Hepatocyte (in vitro differentiated cells): ENCODE results near the gene ZNF132. TPM values are rescaled to one million over a fixed set of nuclear protein-coding genes. Genes with fewer than 3 reads are reported as not detected.
A peak's percentile ranks its signal among the peaks of the same experiment; 100 is the strongest.

ENCODE experiments used
- DNase-seq: peaks from one replicate; pipeline ENCODE4 v3.0.0-alpha.2; 2016; ENCODE audit warnings: low spot score
- H2AFZ ChIP-seq: fragments of 200-600 bp; sonication (generic); 2 replicates; pipeline ENCODE4 v1.6.0; 2016; ENCODE audit warnings: antibody characterized with exemption, mild to moderate bottlenecking
- H3K27ac ChIP-seq: fragments of 200-600 bp; sonication (generic); 2 replicates; pipeline ENCODE4 v1.5.1; 2016; ENCODE audit warnings: mild to moderate bottlenecking
- H3K27me3 ChIP-seq: fragments of 200-600 bp; sonication (generic); 2 replicates; pipeline ENCODE4 v1.6.1; 2016
- H3K36me3 ChIP-seq: fragments of 200-600 bp; sonication (generic); replicated peaks from 2 replicates; pipeline ENCODE4 v1.5.1; 2016; ENCODE audit warnings: low read depth; ENCODE audit not compliant: insufficient read depth
- H3K4me1 ChIP-seq: fragments of 200-600 bp; sonication (generic); 2 replicates; pipeline ENCODE4 v1.5.1; 2016; ENCODE audit warnings: mild to moderate bottlenecking, moderate library complexity; ENCODE audit not compliant: insufficient read depth
- H3K4me2 ChIP-seq: fragments of 200-600 bp; sonication (generic); 2 replicates; pipeline ENCODE4 v1.6.0; 2016
- H3K4me3 ChIP-seq: fragments of 200-600 bp; sonication (generic); 2 replicates; pipeline ENCODE4 v1.5.1; 2016; ENCODE audit warnings: mild to moderate bottlenecking
- H3K79me2 ChIP-seq: fragments of 200-600 bp; sonication (generic); 2 replicates; pipeline ENCODE4 v1.6.0; 2017; ENCODE audit warnings: mild to moderate bottlenecking
- H3K9me2 ChIP-seq: fragments of 200-600 bp; sonication (generic); replicated peaks from 2 replicates; pipeline ENCODE4 v1.6.0; 2017; ENCODE audit warnings: mild to moderate bottlenecking; ENCODE audit not compliant: insufficient read depth
- H3K9me3 ChIP-seq: fragments of 200-600 bp; sonication (generic); 2 replicates; pipeline ENCODE4 v1.5.1; 2016; ENCODE audit warnings: low read depth, mild to moderate bottlenecking
- H4K20me1 ChIP-seq: fragments of 200-600 bp; sonication (generic); 2 replicates; pipeline ENCODE4 v1.6.0; 2016; ENCODE audit warnings: mild to moderate bottlenecking; ENCODE audit not compliant: insufficient read depth, poor library complexity, severe bottlenecking
- EZH2 ChIP-seq: fragments of 200-600 bp; sonication (generic); IDR thresholded peaks from 2 replicates; pipeline ENCODE4 v1.6.1; 2016; ENCODE audit warnings: antibody characterized with exemption, mild to moderate bottlenecking, borderline replicate concordance
- EZH2phosphoT487 ChIP-seq: fragments of 200-600 bp; sonication (generic); IDR thresholded peaks from one replicate; pipeline ENCODE4 v1.6.1; 2018; ENCODE audit warnings: antibody characterized with exemption, mild to moderate bottlenecking, low read depth, moderate library complexity; ENCODE audit not compliant: unreplicated experiment, severe bottlenecking
- WGBS: methylation state at CpG from one replicate; pipeline ENCODE4 v1.1.6; 2016; ENCODE audit warnings: low lambda C conversion rate; ENCODE audit errors: missing lambda C conversion rate; 5-methylcytosine and 5-hydroxymethylcytosine counted together
- polyA plus RNA-seq: library from polyadenylated mRNA; unstranded; fragments of >200 nt; fragmentation: Nextera tagmentation; extraction: Ambion mirVana; gene quantifications from 2 replicates; pipeline ENCODE4 v1.2.1, GENCODE V29; 2016
- total RNA-seq: library from RNA; depleted of rRNA; stranded (reverse); fragments of >200 nt; gene quantifications from 2 replicates; pipeline ENCODE4 v1.2.3, GENCODE V29; 2014
- TF ChIP-seq, protein P1 (sequence below): fragments of 200-600 bp; sonication (generic); IDR thresholded peaks from 2 replicates; pipeline ENCODE4 v1.5.1; 2016; ENCODE audit warnings: antibody characterized with exemption, mild to moderate bottlenecking; ENCODE audit not compliant: poor library complexity

Gene ZNF132
- total and polyA plus RNA-seq, 2 experiments from 2014 or later, result 0.35 to 1.0 TPM

DNA sequence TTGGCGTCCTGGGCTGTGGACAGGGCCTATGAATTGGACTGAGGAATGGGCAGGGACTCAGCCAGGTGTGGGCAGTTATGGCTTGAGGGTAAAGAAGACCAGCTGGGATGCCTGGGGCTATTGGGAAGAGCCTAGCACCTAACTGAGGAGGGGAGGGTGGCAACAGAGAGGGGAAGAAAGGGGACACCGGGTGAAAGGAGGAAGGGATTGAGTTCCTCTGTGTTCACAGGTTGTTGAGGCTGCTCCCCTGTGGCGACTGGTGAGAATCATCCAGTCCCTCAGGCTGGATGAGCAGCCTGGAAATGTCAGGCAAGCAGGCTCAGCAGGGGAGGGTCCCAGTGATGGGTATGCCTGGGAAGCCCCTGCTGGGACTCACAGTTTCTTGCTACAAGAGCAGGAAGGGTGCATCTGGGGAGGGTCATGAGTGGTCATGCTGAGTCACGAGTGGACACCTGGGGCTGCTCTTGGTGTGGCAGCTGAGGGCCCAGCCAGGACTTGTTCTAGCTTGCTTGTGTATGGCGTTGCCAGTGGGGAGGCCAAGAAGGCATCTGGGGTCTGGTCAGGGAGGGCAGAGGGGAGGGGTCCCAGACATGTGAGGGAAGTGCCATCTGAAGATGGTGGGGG lies 28.4 kb upstream of the ZNF132 start:
- TF ChIP-seq EZH2phosphoT487 (no peak), EZH2 (no peak)
- TF ChIP-seq, protein P1, sequence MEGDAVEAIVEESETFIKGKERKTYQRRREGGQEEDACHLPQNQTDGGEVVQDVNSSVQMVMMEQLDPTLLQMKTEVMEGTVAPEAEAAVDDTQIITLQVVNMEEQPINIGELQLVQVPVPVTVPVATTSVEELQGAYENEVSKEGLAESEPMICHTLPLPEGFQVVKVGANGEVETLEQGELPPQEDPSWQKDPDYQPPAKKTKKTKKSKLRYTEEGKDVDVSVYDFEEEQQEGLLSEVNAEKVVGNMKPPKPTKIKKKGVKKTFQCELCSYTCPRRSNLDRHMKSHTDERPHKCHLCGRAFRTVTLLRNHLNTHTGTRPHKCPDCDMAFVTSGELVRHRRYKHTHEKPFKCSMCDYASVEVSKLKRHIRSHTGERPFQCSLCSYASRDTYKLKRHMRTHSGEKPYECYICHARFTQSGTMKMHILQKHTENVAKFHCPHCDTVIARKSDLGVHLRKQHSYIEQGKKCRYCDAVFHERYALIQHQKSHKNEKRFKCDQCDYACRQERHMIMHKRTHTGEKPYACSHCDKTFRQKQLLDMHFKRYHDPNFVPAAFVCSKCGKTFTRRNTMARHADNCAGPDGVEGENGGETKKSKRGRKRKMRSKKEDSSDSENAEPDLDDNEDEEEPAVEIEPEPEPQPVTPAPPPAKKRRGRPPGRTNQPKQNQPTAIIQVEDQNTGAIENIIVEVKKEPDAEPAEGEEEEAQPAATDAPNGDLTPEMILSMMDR, result no peak
- H3K36me3 ChIP-seq, result no peaks in the 10 kb centered on the region
- DNase-seq, result no peak
- no peak overlapping the region for H3K4me3 ChIP-seq
- H3K79me2 ChIP-seq, result peaks cover 18% of the 10 kb centered on the region
- H3K27ac ChIP-seq, result no peak overlapping the region
- 73% methylated on average over 5 of the region's 5 CpGs for WGBS
- no peaks in the 10 kb centered on the region for H3K4me1 ChIP-seq
- H3K27me3 ChIP-seq, result no peaks in the 10 kb centered on the region
- no peaks in the 10 kb centered on the region for H3K9me3 ChIP-seq
- peak overlapping the region; percentile 86 for H3K4me2 ChIP-seq
- no peak overlapping the region for H2AFZ ChIP-seq
- H3K9me2 ChIP-seq, result no peaks in the 10 kb centered on the region
- peaks cover 6% of the 10 kb centered on the region for H4K20me1 ChIP-seq

GRCh38 chr19:58466760-58467589 lies 27.0 kb upstream of the ZNF132 start, which contains the start of gene ZNF324:
Gene ZNF324, plus strand, starts transcription at chr19:58467080. Its CDS starts 2,106 bp downstream, at chr19:58469186.
- Histone ChIP-seq H3K4me1 (no peaks in the 10 kb centered on the region), H3K36me3 (no peaks in the 10 kb centered on the region), H3K4me2 (peak within 1 kb of the TSS; percentile 86), H3K9me2 (no peaks in the 10 kb centered on the region), H3K4me3 (peak within 1 kb of the TSS; percentile 38), H3K27ac (peak within 1 kb of the TSS; percentile 81), H2AFZ (peak within 1 kb of the TSS; percentile 84), H3K9me3 (no peaks in the 10 kb centered on the region), H4K20me1 (peaks cover 6% of the 10 kb centered on the region), H3K27me3 (no peaks in the 10 kb centered on the region), H3K79me2 (peaks cover 18% of the 10 kb centered on the region)
- no peak for TF ChIP-seq EZH2phosphoT487
- no peak for TF ChIP-seq EZH2
- TF ChIP-seq, protein P1, result no peak
- DNase-seq, result peak; percentile 100
- under 1% methylated on average over 84 of the region's 92 CpGs for WGBS

DNA sequence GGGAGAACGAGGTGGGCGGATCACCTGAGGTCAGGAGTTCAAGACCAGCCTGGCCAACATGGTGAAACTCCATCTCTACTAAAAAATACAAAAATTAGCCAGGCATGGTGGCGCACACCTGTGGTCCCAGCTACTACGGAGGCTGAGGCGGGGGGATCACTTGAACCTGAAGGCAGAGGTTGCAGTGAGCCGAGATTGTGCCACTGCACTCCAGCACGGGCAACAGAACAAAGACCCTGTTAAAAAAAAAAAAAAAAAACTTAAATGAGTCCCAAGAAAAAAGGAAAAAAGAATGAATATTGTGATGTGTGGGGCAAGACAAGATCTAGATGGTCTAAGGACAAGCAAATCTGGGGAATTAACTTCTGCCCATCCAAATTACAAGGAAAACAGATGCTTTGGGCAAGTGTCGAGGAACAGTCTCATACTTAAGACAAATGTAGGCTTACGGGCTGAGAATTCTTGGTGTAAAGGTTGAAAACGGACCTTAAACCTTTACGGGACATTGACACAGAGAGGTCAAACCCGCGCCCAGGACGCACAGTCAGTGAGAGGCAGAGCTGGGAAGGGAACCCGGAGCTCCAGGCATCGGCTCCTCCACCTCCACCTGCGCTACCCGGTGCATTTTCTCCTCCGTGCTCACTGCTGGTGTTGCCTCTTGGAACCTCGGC lies 26.3 kb upstream of the ZNF132 start:
- no peaks in the 10 kb centered on the region for H3K27me3 ChIP-seq
- peak overlapping the region; percentile 38 for H3K4me3 ChIP-seq
- peak overlapping the region; percentile 84 for H2AFZ ChIP-seq
- H3K4me2 ChIP-seq, result peak overlapping the region; percentile 82
- H3K36me3 ChIP-seq, result no peaks in the 10 kb centered on the region
- WGBS, result 39% methylated on average over 20 of the region's 20 CpGs
- no peak overlapping the region for H3K27ac ChIP-seq
- peaks cover 6% of the 10 kb centered on the region for H4K20me1 ChIP-seq
- TF ChIP-seq EZH2phosphoT487 (no peak), EZH2 (no peak)
- TF ChIP-seq, protein P1, result no peak
- H3K4me1 ChIP-seq, result no peaks in the 10 kb centered on the region
- no peak for DNase-seq
- no peaks in the 10 kb centered on the region for H3K9me2 ChIP-seq
- H3K79me2 ChIP-seq, result peaks cover 18% of the 10 kb centered on the region
- H3K9me3 ChIP-seq, result no peaks in the 10 kb centered on the region
